PC-9 (cell line): ENCODE data around the gene OR6C2. TPM values are rescaled to one million over a fixed set of nuclear protein-coding genes. Genes with fewer than 3 reads are reported as not detected.
"Not testable (repeated sequence)": the region's sequence is repeated elsewhere in the genome, so short reads cannot be mapped to it uniquely, and the experiment has no call there.

Experiments used
- BruUV-seq: library from RNA; stranded (reverse); fragments of 400-500 nt; replicated peaks from 2 replicates; lab custom pipeline; 2021; lab: Mats Ljungman, UMichigan
- CTCF ChIA-PET: fragments of 300-600 bp; sonication (Branson Sonifier 250); formaldehyde crosslinking; loops from one replicate; lab custom pipeline; 2022; ENCODE audit warnings: antibody characterized with exemption; lab: Charles Lee
- POLR2A ChIA-PET: fragments of 300-600 bp; sonication (Branson Sonifier 250); formaldehyde crosslinking; loops from one replicate; lab custom pipeline; 2022; ENCODE audit warnings: antibody characterized with exemption; ENCODE audit not compliant: unreplicated experiment; lab: Charles Lee
- DNase-seq, 2 experiments: peaks; one replicate each; pipeline versions ENCODE4 v3.0.0 to v3.0.0-alpha.2; 2015 to 2022; ENCODE audit warnings: mixed read lengths in 1 of 2
- H2AFZ ChIP-seq: fragments of 200-600 bp; sonication (generic); 2 replicates; pipeline ENCODE4 v1.8.1; 2017; ENCODE audit warnings: antibody characterized with exemption
- H3F3A ChIP-seq: fragments of 200-600 bp; sonication (generic); 2 replicates; pipeline ENCODE4 v1.8.1; 2017; ENCODE audit warnings: antibody characterized with exemption, mild to moderate bottlenecking, low read depth; ENCODE audit not compliant: insufficient read depth
- H3K27ac ChIP-seq: fragments of 200-600 bp; sonication (generic); 2 replicates; pipeline ENCODE4 v1.6.1; 2016; ENCODE audit warnings: mixed run types
- H3K27me3 ChIP-seq: fragments of 200-600 bp; sonication (generic); 2 replicates; pipeline ENCODE4 v1.6.1; 2016; ENCODE audit warnings: low read depth, mixed run types; ENCODE audit not compliant: insufficient read depth
- H3K36me3 ChIP-seq: fragments of 200-600 bp; sonication (generic); 2 replicates; pipeline ENCODE4 v1.6.1; 2016; ENCODE audit warnings: low read depth, mixed run types
- H3K4me1 ChIP-seq: fragments of 200-600 bp; sonication (generic); replicated peaks from 2 replicates; pipeline ENCODE4 v1.6.1; 2016; ENCODE audit warnings: mixed run types; ENCODE audit not compliant: insufficient read depth
- H3K4me2 ChIP-seq: fragments of 200-600 bp; sonication (generic); 2 replicates; pipeline ENCODE4 v1.6.1; 2017; ENCODE audit warnings: mixed run types
- H3K4me3 ChIP-seq: fragments of 200-600 bp; sonication (generic); 2 replicates; pipeline ENCODE4 v1.6.1; 2016; ENCODE audit warnings: mixed run types
- H3K79me2 ChIP-seq: fragments of 200-600 bp; sonication (generic); 2 replicates; pipeline ENCODE4 v1.6.1; 2017; ENCODE audit warnings: low read depth, mixed run types
- H3K9me2 ChIP-seq: fragments of 200-600 bp; sonication (generic); 2 replicates; pipeline ENCODE4 v1.8.1; 2017; ENCODE audit warnings: mild to moderate bottlenecking; ENCODE audit not compliant: insufficient read depth
- H3K9me3 ChIP-seq: fragments of 200-600 bp; sonication (generic); 2 replicates; pipeline ENCODE4 v1.8.1; 2016; ENCODE audit warnings: low read depth; ENCODE audit not compliant: insufficient read depth
- H4K20me1 ChIP-seq: fragments of 200-600 bp; sonication (generic); 2 replicates; pipeline ENCODE4 v1.8.1; 2017; ENCODE audit not compliant: insufficient read depth
- CTCF ChIP-seq: fragments of 200-600 bp; sonication (generic); conservative IDR thresholded peaks from 2 replicates; pipeline ENCODE4 v1.6.1; 2017; ENCODE audit warnings: mixed run types, antibody characterized with exemption, mild to moderate bottlenecking, moderate library complexity
- EZH2 ChIP-seq: fragments of 200-600 bp; sonication (generic); IDR thresholded peaks from 2 replicates; pipeline ENCODE4 v1.8.0; 2017; ENCODE audit warnings: antibody characterized with exemption, low read depth
- intact Hi-C: fragments of 100-400 bp; cut with micrococcal nuclease; formaldehyde crosslinking; loops from one replicate; pipeline ENCODE4 v1.10.0; 2022; ENCODE audit not compliant: unreplicated experiment
- total RNA-seq: library from RNA; stranded (reverse); gene quantifications from 2 replicates; pipeline ENCODE4 v1.2.3, GENCODE V29; 2021

Gene OR6C2
- total RNA-seq, 1 experiment from 2014 or later: not detected

- no peaks in the 10 kb centered on the region for H3K79me2 ChIP-seq
- DNase-seq: no peak
- H3K9me2 ChIP-seq: no peaks in the 10 kb centered on the region
- H3K4me3 ChIP-seq: no peak overlapping the region
- no peaks in the 10 kb centered on the region for H3K27me3 ChIP-seq
- no peaks in the 10 kb centered on the region for H3K36me3 ChIP-seq
- intact Hi-C loops: no loop called here
- no peak for TF ChIP-seq CTCF
- TF ChIP-seq EZH2: no peak
- no TSS peak for BruUV-seq
- H2AFZ ChIP-seq: no peak overlapping the region
- no peaks in the 10 kb centered on the region for H3K4me1 ChIP-seq
- H3K9me3 ChIP-seq: no peaks in the 10 kb centered on the region; the same call in 1 of the 2 replicates
- no peaks in the 10 kb centered on the region for H4K20me1 ChIP-seq
- H3K27ac ChIP-seq: no peak overlapping the region
- H3K4me2 ChIP-seq: no peak overlapping the region
- ChIA-PET POLR2A (no interaction called here), CTCF (no interaction called here)
- H3F3A ChIP-seq: no peaks in the 10 kb centered on the region
Observed at GRCh38 chr12:55446326-55446725, 2.5 kb downstream of the OR6C2 start.

GRCh38 chr12:55448825-55449224, 4.9 kb downstream of the OR6C2 start:
- Histone ChIP-seq H3K27me3 (no peaks in the 10 kb centered on the region), H3K27ac (no peak overlapping the region), H3K9me3 (no peaks in the 10 kb centered on the region; the same call in 1 of the 2 replicates), H2AFZ (no peak overlapping the region), H3K9me2 (no peaks in the 10 kb centered on the region), H3F3A (no peaks in the 10 kb centered on the region), H3K36me3 (no peaks in the 10 kb centered on the region), H3K4me3 (no peak overlapping the region), H3K4me1 (no peaks in the 10 kb centered on the region), H3K79me2 (no peaks in the 10 kb centered on the region), H3K4me2 (no peak overlapping the region), H4K20me1 (no peaks in the 10 kb centered on the region)
- ChIA-PET POLR2A (no interaction called here), CTCF (no interaction called here)
- BruUV-seq: no TSS peak
- TF ChIP-seq CTCF (no peak), EZH2 (no peak)
- intact Hi-C loops: no loop called here
- DNase-seq: no peak

- H3K27ac ChIP-seq, H3K4me1 ChIP-seq, BruUV-seq, H2AFZ ChIP-seq, H3K9me3 ChIP-seq, H3K4me2 ChIP-seq, H3K36me3 ChIP-seq, H3F3A ChIP-seq, H3K79me2 ChIP-seq, POLR2A ChIA-PET, CTCF ChIA-PET, H3K4me3 ChIP-seq, intact Hi-C loops, DNase-seq, H3K9me2 ChIP-seq, H3K27me3 ChIP-seq, H4K20me1 ChIP-seq: not testable (repeated sequence)
Observed at GRCh38 chr12:55464926-55465325, 21.1 kb downstream of the OR6C2 start.

GRCh38 chr12:55467836-55468235, 24.0 kb downstream of the OR6C2 start:
- no peak for TF ChIP-seq CTCF
- no peak for TF ChIP-seq EZH2
- POLR2A ChIA-PET: interaction anchor here (0.6 kb wide), 1 partner anchor 154 kb away, joined by 5 read pairs; no protein-coding TSS in a partner anchor
- no peak overlapping the region for H2AFZ ChIP-seq

More at GRCh38 chr12:55467836-55468235, 24.0 kb downstream of the OR6C2 start:
- Histone ChIP-seq H3K4me1 (no peaks in the 10 kb centered on the region), H3K79me2 (no peaks in the 10 kb centered on the region), H4K20me1 (no peaks in the 10 kb centered on the region), H3K9me2 (no peaks in the 10 kb centered on the region), H3K27ac (no peak overlapping the region), H3F3A (no peaks in the 10 kb centered on the region), H3K4me3 (no peak overlapping the region), H3K9me3 (no peaks in the 10 kb centered on the region), H3K36me3 (no peaks in the 10 kb centered on the region), H3K4me2 (no peak overlapping the region), H3K27me3 (no peaks in the 10 kb centered on the region)
- no peak for DNase-seq
- CTCF ChIA-PET: no interaction called here
- intact Hi-C loops: no loop called here
- no TSS peak for BruUV-seq
